Choroid plexus epithelial cell (primary cell): ENCODE results near the gene GAS2.

Experiments
- DNase-seq: peaks from one replicate; pipeline ENCODE4 v3.0.0-alpha.2; 2010; ENCODE audit warnings: low read depth
- H3K4me3 ChIP-seq: 2 replicates; pipeline ENCODE4 v1.5.1; 2011; ENCODE audit warnings: low read depth, mild to moderate bottlenecking, control low read depth, low read length, moderate library complexity
- TF ChIP-seq, protein P1 (sequence below): conservative IDR thresholded peaks from 2 replicates; pipeline ENCODE4 v1.5.1; 2011; ENCODE audit warnings: low read depth, mild to moderate bottlenecking, control low read depth, inconsistent platforms, low read length, moderate library complexity

GAS2 gene

DNA sequence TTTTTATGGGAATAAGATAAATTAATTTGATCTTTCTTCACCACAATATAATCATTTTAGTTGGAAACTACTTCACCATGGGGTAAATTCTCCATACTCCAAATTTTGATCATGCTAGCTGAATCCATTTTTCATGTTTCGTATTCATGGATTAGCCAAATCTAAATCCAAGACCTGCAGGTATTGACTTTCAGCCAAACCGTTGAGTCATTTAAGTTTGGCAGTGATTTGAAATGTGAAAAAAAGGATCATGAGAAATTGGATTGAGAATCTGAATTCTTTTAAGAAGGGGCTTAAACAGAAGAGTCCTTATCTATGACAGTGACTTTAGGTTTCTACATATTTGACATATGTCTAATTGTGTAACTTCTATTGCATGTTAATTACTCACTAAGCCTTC is 5.3 kb downstream of the GAS2 start:
- no peak for DNase-seq
- H3K4me3 ChIP-seq = no peak overlapping the region
- TF ChIP-seq, protein P1, sequence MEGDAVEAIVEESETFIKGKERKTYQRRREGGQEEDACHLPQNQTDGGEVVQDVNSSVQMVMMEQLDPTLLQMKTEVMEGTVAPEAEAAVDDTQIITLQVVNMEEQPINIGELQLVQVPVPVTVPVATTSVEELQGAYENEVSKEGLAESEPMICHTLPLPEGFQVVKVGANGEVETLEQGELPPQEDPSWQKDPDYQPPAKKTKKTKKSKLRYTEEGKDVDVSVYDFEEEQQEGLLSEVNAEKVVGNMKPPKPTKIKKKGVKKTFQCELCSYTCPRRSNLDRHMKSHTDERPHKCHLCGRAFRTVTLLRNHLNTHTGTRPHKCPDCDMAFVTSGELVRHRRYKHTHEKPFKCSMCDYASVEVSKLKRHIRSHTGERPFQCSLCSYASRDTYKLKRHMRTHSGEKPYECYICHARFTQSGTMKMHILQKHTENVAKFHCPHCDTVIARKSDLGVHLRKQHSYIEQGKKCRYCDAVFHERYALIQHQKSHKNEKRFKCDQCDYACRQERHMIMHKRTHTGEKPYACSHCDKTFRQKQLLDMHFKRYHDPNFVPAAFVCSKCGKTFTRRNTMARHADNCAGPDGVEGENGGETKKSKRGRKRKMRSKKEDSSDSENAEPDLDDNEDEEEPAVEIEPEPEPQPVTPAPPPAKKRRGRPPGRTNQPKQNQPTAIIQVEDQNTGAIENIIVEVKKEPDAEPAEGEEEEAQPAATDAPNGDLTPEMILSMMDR = no peak

DNA sequence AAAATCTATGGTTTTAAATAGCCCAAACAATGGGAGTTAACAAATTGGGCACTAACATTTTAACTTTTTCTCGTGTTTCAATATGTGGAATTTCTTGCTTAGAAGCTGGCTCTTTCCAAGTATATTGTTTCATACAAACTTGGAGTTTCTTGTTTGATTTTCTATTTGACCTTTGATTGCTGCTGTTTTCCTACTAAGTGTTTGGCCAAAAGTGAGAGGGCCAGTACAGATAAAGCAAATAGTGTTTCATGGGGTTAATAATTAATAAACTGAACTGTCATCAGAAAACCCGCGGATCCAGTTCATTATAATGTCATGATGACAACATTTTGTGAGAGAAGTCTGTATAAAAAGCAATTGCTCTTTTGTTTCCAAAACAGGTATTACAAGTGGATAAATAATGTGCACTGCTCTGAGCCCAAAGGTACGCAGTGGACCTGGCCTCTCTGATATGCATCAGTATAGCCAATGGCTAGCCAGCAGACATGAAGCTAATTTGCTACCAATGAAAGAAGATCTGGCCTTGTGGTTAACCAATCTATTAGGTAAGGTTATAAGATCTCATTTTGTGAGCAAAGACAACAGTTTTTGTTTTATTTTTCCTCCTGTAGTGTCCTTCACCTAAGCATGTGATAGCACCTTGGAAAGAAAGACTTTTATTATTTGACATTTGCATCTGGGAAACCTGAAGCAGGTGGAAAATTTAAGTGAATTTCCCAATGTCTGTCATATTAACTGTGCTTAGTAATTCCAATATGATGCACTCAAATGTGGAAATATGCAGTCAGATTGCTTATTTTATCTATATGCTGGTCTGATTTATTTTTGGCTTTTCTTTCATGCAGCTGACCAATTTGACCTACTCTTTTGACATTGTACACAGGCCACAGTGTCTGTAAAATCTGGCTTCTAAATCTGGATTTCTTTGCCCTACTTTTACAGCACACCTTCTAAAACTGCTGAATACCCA is 8.3 kb downstream of the GAS2 start:
- TF ChIP-seq, protein P1 = no peak
- DNase-seq = no peak
- no peak overlapping the region for H3K4me3 ChIP-seq

DNA sequence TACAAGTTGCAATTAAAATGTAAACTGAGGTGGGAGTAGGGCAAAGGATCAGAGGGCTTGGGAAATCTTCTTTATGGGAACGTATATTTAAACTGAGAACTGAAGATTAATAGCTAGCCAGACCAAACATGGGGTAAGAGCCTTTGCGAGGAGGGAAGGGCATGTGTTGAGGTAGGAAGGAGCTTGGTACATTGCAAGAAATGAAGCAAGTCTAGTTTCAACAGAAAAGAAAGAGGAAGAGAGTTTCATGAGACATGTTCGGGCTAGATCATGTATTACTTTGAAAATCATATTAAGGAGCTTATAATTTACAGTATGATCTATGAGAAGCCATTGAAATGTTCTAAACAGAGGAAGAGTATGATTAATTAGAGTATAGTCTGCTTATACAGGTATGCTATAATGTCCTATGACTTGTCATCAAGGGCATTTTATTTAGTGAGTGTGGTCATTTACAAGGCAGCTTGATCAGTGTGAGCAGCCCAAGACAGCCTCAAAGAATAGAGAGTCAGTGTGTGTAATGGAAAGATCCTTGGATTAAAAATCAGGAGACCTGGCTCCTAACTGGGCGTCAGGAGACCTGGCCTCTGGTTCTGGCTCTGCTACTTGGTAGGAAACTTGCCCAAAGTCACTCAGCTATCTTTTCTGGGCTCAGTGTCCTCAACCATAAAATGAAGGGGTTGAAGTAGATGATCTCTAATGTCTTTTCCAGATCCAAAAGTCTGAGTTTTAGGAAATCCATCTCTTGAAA is 10.9 kb downstream of the GAS2 start:
- H3K4me3 ChIP-seq = no peak overlapping the region
- no peak for DNase-seq
- TF ChIP-seq, protein P1 = no peak

DNA sequence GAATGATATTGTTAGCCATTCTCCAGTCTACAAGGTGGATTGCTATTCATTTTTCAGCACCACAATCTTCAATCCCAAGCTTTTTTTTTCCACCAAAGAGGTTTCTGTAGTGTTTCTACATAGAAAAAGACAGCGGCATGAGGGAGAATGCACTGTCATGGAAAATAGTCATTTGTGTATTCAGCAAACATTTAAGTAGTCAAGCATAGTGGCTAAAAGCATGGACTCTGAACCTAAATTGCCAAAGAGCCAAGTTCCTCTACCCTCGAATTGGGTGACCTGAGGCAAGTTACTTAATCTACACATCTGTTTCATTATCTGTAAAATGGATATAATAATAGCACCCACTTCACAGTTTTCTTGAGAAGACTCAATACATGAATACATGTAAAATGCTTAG is 14.2 kb downstream of the GAS2 start:
- H3K4me3 ChIP-seq = no peak overlapping the region
- DNase-seq = no peak
- TF ChIP-seq, protein P1 = no peak

DNA sequence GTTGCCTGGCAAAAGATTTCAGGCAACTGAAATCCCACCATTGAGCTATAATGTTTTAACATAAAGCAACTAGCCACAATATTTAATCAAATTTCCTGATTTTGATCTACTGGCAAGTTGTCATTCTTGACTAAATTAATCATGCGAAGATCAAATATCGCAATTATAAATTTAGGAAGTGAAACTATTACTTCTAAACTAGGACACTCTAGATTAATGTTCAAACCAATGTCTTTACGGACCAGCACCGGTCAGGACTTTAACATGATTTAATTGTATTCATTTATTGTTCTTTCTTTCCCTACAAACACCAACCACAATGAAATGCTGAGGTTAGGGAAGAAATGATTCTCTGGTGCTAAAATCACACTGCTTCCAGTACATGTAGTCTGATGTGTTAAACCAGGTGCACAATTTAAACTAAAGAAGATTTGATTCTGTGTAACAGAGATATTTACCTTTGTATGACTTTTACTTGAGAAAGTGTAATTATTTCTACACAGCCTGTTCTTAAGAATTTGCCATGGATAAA is 14.9 kb downstream of the GAS2 start:
- H3K4me3 ChIP-seq = no peak overlapping the region
- no peak for DNase-seq
- TF ChIP-seq, protein P1 = no peak

DNA sequence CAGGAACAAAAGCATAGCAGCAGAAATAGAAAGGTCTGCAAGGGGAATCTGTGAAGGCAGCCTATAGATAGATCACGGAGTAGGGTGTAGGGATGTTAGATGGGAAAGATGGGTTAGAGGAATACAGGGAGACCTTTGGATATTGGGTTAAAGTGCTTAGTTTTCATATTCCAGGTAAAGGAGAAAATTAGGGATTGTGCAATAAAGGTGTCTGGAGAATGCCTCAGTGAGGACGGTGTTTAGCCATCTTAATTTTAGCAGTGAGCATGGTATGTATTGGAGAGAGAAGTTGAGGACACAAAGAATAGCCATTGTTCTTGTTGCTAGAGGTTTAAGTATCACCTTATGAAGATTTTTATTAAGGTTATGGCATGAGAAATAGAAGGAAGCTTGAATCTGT is 17.7 kb downstream of the GAS2 start:
- TF ChIP-seq, protein P1 = no peak
- no peak overlapping the region for H3K4me3 ChIP-seq
- no peak for DNase-seq
